Measurements from ENCODE around the gene ZBTB7C. TPM values are rescaled to one million over a fixed set of nuclear protein-coding genes. Genes with fewer than 3 reads are reported as not detected.

Gene ZBTB7C
- total RNA-seq, 1 donor from 2014 or later: 1.0 TPM

DNA sequence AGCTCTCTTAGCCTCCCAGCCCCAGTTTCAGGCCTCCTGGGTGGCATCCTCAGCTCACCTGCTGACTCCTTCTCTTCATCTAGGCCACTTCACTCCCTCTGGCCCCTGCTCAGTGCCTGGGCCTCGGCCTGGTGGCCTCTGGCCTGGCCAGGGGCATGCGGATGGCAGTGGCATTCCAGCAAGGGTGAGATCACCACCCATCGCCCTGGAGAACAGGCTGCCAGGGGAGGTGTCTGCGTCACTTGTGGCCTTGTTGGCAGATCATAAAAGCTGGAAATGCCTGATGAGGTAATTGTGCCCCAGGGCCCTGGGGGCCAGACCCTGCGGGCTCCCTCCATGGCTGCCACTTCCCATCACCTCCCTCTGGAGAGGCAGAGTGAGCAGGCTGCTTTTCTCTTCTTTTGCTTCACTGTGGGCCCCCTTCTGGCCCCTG lies 406.2 kb downstream of the ZBTB7C start:
- no peak for DNase-seq (ENCODE audit: low spot score)
- intact Hi-C loops (cut with micrococcal nuclease): no loop called here
- Mint-ChIP-seq H3K27ac (no peak overlapping the region), H3K9me3 (no peaks in the 10 kb centered on the region), H3K4me1 (ENCODE audit: low read depth) (no peaks in the 10 kb centered on the region), H3K27me3 (ENCODE audit: insufficient read depth) (peaks cover 2% of the 10 kb centered on the region), H3K36me3 (ENCODE audit: low read depth) (no peaks in the 10 kb centered on the region), H3K4me3 (no peak overlapping the region)

DNA sequence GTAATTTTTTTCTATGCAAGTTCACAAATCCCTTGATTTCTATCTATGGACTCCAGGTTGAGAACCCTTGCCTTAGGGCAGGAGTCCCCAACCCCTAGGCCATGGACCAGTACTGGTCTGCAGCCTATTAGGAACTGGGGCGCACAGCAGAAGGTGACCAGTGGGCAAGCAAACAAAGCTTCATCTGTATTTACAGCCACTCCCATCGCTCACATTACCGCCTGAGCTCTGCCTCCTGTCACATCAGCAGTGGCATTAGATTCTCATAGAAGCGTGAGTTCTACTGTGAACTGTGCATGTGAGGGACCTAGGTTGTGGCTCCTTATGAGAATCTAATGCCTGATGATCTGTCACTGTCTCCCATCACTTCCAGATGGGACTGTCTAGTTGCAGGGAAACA lies 408.5 kb downstream of the ZBTB7C start:
- Mint-ChIP-seq H3K27me3 (ENCODE audit: insufficient read depth) (peaks cover 6% of the 10 kb centered on the region), H3K4me3 (no peak overlapping the region), H3K4me1 (ENCODE audit: low read depth) (no peaks in the 10 kb centered on the region), H3K9me3 (peaks cover 11% of the 10 kb centered on the region), H3K27ac (no peak overlapping the region), H3K36me3 (ENCODE audit: low read depth) (no peaks in the 10 kb centered on the region)
- intact Hi-C loops (cut with micrococcal nuclease): no loop called here
- no peak for DNase-seq (ENCODE audit: low spot score)

DNA sequence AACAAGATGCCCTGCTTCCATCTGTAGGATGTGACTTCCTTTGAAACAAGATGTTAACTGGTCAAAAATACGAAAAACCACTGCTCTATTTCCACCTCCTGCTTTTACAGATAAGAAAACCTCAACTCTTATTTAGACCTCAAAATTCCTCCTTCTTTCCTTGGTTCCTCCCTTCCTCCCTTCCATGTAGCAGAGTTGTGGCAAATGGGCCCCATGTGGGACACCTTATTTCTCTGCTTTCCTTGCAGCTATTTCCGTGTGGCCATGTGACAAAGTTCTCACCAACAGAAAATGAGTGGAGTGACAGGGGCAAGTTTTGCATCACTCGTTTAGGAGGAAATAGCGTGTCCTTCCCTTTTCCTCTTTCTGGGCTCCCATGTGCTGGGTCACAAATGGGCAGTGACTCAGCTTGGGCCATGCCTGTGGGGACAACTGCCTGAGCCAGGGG lies 409.4 kb downstream of the ZBTB7C start:
- H3K27me3 Mint-ChIP-seq (ENCODE audit: insufficient read depth): peaks cover 7% of the 10 kb centered on the region
- H3K9me3 Mint-ChIP-seq: peaks cover 11% of the 10 kb centered on the region
- no peaks in the 10 kb centered on the region for H3K36me3 Mint-ChIP-seq (ENCODE audit: low read depth)
- DNase-seq (ENCODE audit: low spot score): no peak
- no peak overlapping the region for H3K27ac Mint-ChIP-seq
- intact Hi-C loops (cut with micrococcal nuclease): loop anchor here (5.0 kb wide), 1 partner anchor 68 kb away; the partner anchor contains the start of gene SMAD2
- no peaks in the 10 kb centered on the region for H3K4me1 Mint-ChIP-seq (ENCODE audit: low read depth)
- H3K4me3 Mint-ChIP-seq: no peak overlapping the region

DNA sequence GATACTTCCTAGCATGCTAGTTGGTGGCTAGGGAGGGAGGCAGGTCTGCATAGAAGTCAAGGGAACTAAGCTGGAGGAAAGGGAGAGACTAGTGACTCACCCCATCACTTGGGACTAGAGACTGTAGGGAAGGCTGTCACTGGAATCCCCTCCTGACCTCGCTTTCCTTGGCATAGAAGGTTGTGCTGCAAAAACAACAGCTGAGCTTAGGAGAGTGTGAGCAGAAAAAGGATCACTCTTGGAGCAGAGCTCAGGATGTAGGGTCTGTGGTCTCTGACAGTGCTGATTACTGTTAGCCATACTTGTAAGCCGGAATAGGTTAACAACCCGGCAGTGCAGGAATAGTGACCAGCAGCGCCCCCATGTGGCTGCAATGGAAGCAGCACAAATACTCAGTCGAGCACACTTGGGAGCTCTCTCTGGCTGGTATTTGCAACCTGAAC lies 411.8 kb downstream of the ZBTB7C start:
- Mint-ChIP-seq H3K36me3 (ENCODE audit: low read depth) (no peaks in the 10 kb centered on the region), H3K4me3 (no peak overlapping the region), H3K4me1 (ENCODE audit: low read depth) (no peaks in the 10 kb centered on the region), H3K27me3 (ENCODE audit: insufficient read depth) (peaks cover 7% of the 10 kb centered on the region), H3K27ac (no peak overlapping the region), H3K9me3 (peaks cover 11% of the 10 kb centered on the region)
- intact Hi-C loops (cut with micrococcal nuclease): loop anchor here (1.0 to 5.0 kb wide), 3 partner anchors 39 to 225 kb away; partner anchors contain the start of gene SMAD2
- DNase-seq (ENCODE audit: low spot score): no peak

DNA sequence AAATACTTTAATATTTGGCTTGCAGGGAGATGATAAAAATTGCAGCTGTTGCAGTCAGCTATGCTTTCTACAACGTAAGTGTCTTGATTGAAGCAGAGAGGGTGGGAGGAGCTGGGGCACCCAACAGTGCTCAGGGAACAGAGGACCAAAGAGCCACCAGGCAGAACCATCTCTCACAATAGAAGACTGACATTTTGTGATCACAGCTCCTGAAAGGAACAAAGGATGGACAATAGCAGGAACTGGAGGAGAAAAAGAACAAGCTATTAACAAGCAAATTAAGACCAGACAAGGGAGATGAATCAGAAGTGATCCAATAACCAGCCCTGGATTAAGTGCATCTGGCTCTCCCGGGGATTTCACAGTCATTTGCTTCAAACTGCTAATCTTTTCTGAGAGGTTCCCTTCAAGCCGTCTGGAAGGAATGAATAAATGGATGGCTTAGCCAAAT lies 413.1 kb downstream of the ZBTB7C start:
- no peaks in the 10 kb centered on the region for H3K4me1 Mint-ChIP-seq (ENCODE audit: low read depth)
- no peak overlapping the region for H3K4me3 Mint-ChIP-seq
- no peaks in the 10 kb centered on the region for H3K36me3 Mint-ChIP-seq (ENCODE audit: low read depth)
- no peak overlapping the region for H3K27ac Mint-ChIP-seq
- peaks cover 9% of the 10 kb centered on the region for H3K27me3 Mint-ChIP-seq (ENCODE audit: insufficient read depth)
- intact Hi-C loops (cut with micrococcal nuclease): loop anchor here (5.0 kb wide), 1 partner anchor 64 kb away; the partner anchor contains the start of gene SMAD2
- peaks cover 11% of the 10 kb centered on the region for H3K9me3 Mint-ChIP-seq
- DNase-seq (ENCODE audit: low spot score): no peak

DNA sequence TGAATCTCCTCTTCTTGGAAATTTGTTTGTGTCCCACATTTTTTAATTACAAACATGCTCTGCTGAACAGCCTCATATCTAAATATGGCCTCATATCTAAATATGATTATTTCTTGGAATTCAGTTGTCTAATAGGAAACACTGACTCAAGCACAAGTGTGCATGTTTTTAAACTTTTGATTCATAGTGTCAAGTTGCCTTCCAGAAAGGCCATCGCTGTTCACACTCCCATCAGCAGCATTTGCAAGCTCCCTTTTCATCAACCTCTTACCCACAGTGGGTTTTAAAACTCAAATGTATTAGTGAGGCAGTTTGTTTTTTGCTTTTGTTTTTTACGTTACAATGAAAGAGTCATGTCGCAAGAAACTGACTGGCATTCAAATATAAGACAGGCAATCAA lies 413.5 kb downstream of the ZBTB7C start:
- Mint-ChIP-seq H3K27me3 (ENCODE audit: insufficient read depth) (peaks cover 9% of the 10 kb centered on the region), H3K4me1 (ENCODE audit: low read depth) (no peaks in the 10 kb centered on the region), H3K9me3 (peaks cover 11% of the 10 kb centered on the region), H3K36me3 (ENCODE audit: low read depth) (no peaks in the 10 kb centered on the region), H3K27ac (no peak overlapping the region), H3K4me3 (no peak overlapping the region)
- intact Hi-C loops (cut with micrococcal nuclease): loop anchor here (5.0 kb wide), 1 partner anchor 63 kb away; the partner anchor contains the start of gene SMAD2
- DNase-seq (ENCODE audit: low spot score): no peak

DNA sequence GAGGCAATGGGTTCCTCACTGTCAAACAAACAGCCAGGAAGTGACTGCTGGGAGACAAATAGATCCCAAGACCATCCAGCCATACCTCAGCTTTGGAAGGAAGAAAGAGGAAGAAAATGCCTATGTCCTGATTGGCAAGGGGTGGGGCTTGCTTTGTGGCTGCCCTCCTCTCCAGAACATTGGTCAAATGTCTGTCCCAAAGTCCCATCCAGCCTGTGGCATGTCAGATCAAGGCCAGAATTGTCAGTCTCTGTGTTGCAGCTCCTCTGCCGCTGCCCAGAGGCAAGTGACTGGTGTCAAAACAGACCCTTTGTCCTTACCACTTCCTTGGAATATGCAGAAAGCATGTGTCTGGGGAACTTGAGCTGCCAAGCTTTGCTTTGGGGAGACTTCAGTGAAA lies 415.8 kb downstream of the ZBTB7C start:
- no peaks in the 10 kb centered on the region for H3K4me1 Mint-ChIP-seq (ENCODE audit: low read depth)
- H3K27me3 Mint-ChIP-seq (ENCODE audit: insufficient read depth): peaks cover 11% of the 10 kb centered on the region
- peaks cover 11% of the 10 kb centered on the region for H3K9me3 Mint-ChIP-seq
- no peak overlapping the region for H3K27ac Mint-ChIP-seq
- no peaks in the 10 kb centered on the region for H3K36me3 Mint-ChIP-seq (ENCODE audit: low read depth)
- DNase-seq (ENCODE audit: low spot score): no peak
- intact Hi-C loops (cut with micrococcal nuclease): no loop called here
- no peak overlapping the region for H3K4me3 Mint-ChIP-seq

DNA sequence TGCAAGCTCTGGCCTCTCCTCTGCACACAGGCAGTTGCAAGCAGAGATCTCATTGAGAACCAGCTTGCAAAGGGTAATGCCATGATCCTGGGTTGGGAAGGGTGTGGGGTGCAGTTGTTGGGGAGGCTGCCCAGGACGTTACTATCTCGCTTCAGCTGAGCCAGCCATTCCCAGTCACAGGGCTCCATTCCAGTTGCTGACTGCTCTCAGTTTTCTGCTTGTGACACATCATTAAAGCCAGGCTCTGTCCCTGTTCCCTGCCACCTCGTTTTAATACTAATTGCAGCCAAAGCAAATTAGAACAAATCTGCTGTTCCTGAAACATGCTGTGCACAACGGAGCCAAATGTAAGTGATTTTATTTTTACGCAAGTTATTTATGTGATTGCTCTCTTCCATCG lies 416.2 kb downstream of the ZBTB7C start:
- no peaks in the 10 kb centered on the region for H3K36me3 Mint-ChIP-seq (ENCODE audit: low read depth)
- H3K27ac Mint-ChIP-seq: no peak overlapping the region
- intact Hi-C loops (cut with micrococcal nuclease): no loop called here
- H3K27me3 Mint-ChIP-seq (ENCODE audit: insufficient read depth): peaks cover 11% of the 10 kb centered on the region
- H3K4me3 Mint-ChIP-seq: no peak overlapping the region
- peaks cover 11% of the 10 kb centered on the region for H3K9me3 Mint-ChIP-seq
- H3K4me1 Mint-ChIP-seq (ENCODE audit: low read depth): no peaks in the 10 kb centered on the region
- DNase-seq (ENCODE audit: low spot score): no peak

DNA sequence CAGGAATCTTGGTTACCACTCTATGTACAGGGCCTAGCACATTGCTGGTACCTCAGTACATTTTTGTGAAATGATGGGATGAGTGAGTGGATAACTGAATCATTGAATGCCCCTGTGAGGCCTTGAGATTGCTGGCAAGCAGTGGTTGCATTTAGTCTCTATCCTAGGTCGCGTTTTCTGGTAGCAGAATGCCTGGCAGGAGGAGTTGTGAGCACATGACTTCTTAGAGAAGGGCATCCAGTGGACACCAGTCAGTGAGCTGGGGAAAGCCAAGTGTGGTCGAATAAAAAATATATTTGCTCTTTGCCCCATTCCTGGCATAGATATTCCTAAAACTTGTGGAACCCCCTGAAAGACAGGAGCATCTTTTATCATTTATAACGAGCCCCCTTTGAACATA lies 416.9 kb downstream of the ZBTB7C start:
- Mint-ChIP-seq H3K4me3 (no peak overlapping the region), H3K9me3 (peaks cover 7% of the 10 kb centered on the region), H3K36me3 (ENCODE audit: low read depth) (no peaks in the 10 kb centered on the region), H3K27ac (no peak overlapping the region), H3K4me1 (ENCODE audit: low read depth) (no peaks in the 10 kb centered on the region), H3K27me3 (ENCODE audit: insufficient read depth) (peaks cover 11% of the 10 kb centered on the region)
- DNase-seq (ENCODE audit: low spot score): no peak
- intact Hi-C loops (cut with micrococcal nuclease): no loop called here

DNA sequence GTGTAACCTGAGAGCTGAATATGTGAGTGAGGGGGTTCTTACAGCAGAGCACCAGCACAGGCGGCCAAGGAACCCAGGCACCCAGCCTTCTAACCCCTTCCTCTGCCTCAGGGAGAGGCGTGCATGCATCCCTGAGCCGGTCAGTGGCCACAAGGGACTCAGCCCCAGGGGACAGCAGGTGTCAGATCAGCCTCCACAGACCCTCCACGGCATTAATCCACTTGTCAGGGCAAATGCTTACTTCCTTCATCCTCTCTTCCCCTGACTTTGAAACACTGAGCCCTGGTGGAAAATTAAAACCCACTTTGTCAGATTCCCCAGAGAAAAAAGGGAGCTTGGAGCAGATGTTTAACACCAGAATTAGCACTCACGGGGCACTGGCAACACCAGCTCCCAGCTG lies 418.2 kb downstream of the ZBTB7C start:
- H3K4me3 Mint-ChIP-seq: no peak overlapping the region
- no peaks in the 10 kb centered on the region for H3K9me3 Mint-ChIP-seq
- peaks cover 10% of the 10 kb centered on the region for H3K27me3 Mint-ChIP-seq (ENCODE audit: insufficient read depth)
- no peak for DNase-seq (ENCODE audit: low spot score)
- H3K27ac Mint-ChIP-seq: no peak overlapping the region
- H3K4me1 Mint-ChIP-seq (ENCODE audit: low read depth): no peaks in the 10 kb centered on the region
- no peaks in the 10 kb centered on the region for H3K36me3 Mint-ChIP-seq (ENCODE audit: low read depth)
- intact Hi-C loops (cut with micrococcal nuclease): no loop called here

DNA sequence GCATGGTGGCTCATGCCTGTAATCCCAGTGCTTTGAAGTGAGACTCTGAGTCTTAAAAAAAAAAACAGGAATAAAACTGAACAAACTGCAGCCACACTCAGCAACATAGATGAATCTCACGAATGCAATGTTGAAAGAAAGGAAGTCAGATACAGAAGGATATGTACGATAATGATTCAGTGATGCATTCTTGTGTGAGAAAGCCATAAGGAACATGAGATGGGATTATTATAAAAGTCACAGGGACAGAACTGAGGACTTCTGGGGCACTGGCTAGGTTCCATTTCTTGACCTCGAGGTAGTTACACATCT lies 421.8 kb downstream of the ZBTB7C start:
- no peaks in the 10 kb centered on the region for H3K36me3 Mint-ChIP-seq (ENCODE audit: low read depth)
- no peak for DNase-seq (ENCODE audit: low spot score)
- intact Hi-C loops (cut with micrococcal nuclease): no loop called here
- H3K4me3 Mint-ChIP-seq: no peak overlapping the region
- no peaks in the 10 kb centered on the region for H3K9me3 Mint-ChIP-seq
- peaks cover 10% of the 10 kb centered on the region for H3K27me3 Mint-ChIP-seq (ENCODE audit: insufficient read depth)
- no peaks in the 10 kb centered on the region for H3K4me1 Mint-ChIP-seq (ENCODE audit: low read depth)
- no peak overlapping the region for H3K27ac Mint-ChIP-seq

DNA sequence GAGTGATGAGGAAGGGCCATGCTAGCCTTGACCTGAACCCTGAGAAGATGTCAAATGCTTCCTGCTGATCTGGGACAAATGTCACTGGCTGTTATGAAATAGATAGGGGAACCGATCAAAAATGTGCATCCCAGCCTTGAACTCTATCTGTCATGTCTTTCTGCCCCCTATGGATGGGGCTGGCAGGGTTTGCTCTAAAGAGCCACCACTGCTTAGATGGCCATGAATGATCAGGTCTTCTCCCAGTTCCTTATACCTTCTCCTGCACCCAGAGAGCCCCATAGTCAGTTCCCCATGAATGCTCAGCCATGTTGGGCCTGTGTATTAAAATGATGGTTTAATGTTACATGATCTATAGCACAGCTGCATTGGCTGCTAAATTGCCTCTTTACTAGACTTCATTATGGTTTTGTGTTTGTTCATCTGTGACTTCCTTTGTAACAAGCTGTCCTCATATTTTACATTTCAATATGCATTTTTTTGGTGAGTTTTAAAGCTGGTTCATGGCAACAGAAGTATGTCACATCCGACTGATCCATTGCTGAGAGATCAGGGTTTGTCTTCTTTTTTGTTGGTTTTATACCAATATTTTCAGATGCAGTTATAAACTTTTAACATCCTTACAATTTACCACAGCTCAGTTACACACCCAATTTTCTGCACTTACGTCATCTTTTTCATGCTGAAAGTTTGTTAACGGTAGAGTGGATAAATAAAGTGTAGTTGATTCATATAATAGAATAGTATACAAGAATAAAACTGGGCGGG lies 422.4 kb downstream of the ZBTB7C start:
- no peaks in the 10 kb centered on the region for H3K36me3 Mint-ChIP-seq (ENCODE audit: low read depth)
- intact Hi-C loops (cut with micrococcal nuclease): no loop called here
- H3K9me3 Mint-ChIP-seq: no peaks in the 10 kb centered on the region
- peaks cover 9% of the 10 kb centered on the region for H3K27me3 Mint-ChIP-seq (ENCODE audit: insufficient read depth)
- H3K4me1 Mint-ChIP-seq (ENCODE audit: low read depth): no peaks in the 10 kb centered on the region
- H3K27ac Mint-ChIP-seq: no peak overlapping the region
- DNase-seq (ENCODE audit: low spot score): no peak
- no peak overlapping the region for H3K4me3 Mint-ChIP-seq

DNA sequence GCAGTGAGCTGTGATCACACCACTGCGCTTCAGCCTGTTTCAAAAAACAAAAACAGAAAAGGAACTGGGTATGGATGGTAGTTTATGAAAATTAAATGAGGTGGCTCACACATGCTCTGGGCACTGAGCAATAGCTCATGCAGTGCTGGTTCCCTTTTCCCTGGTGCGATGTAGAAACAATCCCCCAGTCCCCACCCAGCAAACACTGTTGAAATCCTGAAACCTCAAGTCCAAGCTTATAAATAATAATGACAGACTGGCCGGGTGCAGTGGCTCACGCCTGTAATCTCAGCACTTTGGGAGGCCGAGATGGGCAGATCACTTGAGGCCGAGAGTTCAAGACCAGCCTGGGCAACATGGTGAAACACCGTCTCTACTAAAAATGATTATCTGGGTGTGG lies 423.3 kb downstream of the ZBTB7C start:
- H3K36me3 Mint-ChIP-seq (ENCODE audit: low read depth): no peaks in the 10 kb centered on the region
- intact Hi-C loops (cut with micrococcal nuclease): no loop called here
- H3K4me3 Mint-ChIP-seq: no peak overlapping the region
- H3K27ac Mint-ChIP-seq: no peak overlapping the region
- no peaks in the 10 kb centered on the region for H3K9me3 Mint-ChIP-seq
- no peaks in the 10 kb centered on the region for H3K4me1 Mint-ChIP-seq (ENCODE audit: low read depth)
- peaks cover 6% of the 10 kb centered on the region for H3K27me3 Mint-ChIP-seq (ENCODE audit: insufficient read depth)
- no peak for DNase-seq (ENCODE audit: low spot score)
